ENCODE results near the gene TMEM182. TPM values are rescaled to one million over a fixed set of nuclear protein-coding genes. Genes with fewer than 3 reads are reported as not detected.
A peak's percentile ranks its signal among the peaks of the same experiment; 100 is the strongest.

The TMEM182 gene
- total and polyA plus RNA-seq, 9 of the 15 experiments (the other 6 are each of a cell fraction or from before 2014, with no cell fraction given) = 5.2 to 11.4 (median 7.5) TPM

GRCh38 chr2:102843764-102844443 is 82.1 kb downstream of the TMEM182 start:
- Histone ChIP-seq H3K27ac (ENCODE audit: extremely low read depth, low read depth, low read length) (no peak overlapping the region), H3K27me3 (ENCODE audit: control insufficient read depth in 2 of 2, insufficient read depth in 2 of 2, low read length in 2 of 2) (peaks cover 0 to 11% of the 10 kb centered on the region in 2 experiments; a peak in 2 of 5 replicates), H3K36me3 (ENCODE audit: control insufficient read depth, insufficient read depth, low read length) (no peaks in the 10 kb centered on the region), H3K9me1 (ENCODE audit: control insufficient read depth, insufficient read depth, low read length) (no peaks in the 10 kb centered on the region), H4K20me1 (replicated peaks; ENCODE audit: control insufficient read depth, insufficient read depth, low read length) (no peaks in the 10 kb centered on the region), H3K4me1 (replicated peaks in 1 of 2; ENCODE audit: control insufficient read depth in 2 of 2, insufficient read depth in 2 of 2, low read length in 2 of 2) (peaks cover 0 to 4% of the 10 kb centered on the region in 2 experiments; a peak in 2 of 5 replicates), H3K9me3 (replicated peaks; ENCODE audit: control insufficient read depth, insufficient read depth, low read depth, low read length) (no peaks in the 10 kb centered on the region), H3K4me2 (ENCODE audit: insufficient read depth, low read length) (no peak overlapping the region), H3K79me2 (ENCODE audit: control insufficient read depth, insufficient read depth, low read length) (no peaks in the 10 kb centered on the region), H2AFZ (ENCODE audit: low read depth, low read length) (no peak overlapping the region), H3K4me3 (no peak overlapping the region), H3K9ac (ENCODE audit: insufficient read depth in 1 of 2, low read depth in 2 of 2, low read length in 2 of 2) (no peak overlapping the region)
- DNase-seq (ENCODE audit: extremely low read depth in 1 of 4, low spot score in 3 of 4) (no peak), ATAC-seq (no peak), FAIRE-seq (no peak)
- POLR2A ChIA-PET = no interaction called here
- WGBS (ENCODE audit: insufficient coverage, low coverage, missing lambda C conversion rate) = 2% methylated on average over 4 of the region's 4 CpGs
- TF ChIP-seq POLR2A (conservative IDR thresholded peaks at IDR 0.05) (no peak), CTBP1 (IDR thresholded peaks at IDR 0.05; ENCODE audit: borderline replicate concordance) (no peak), MEIS2 (IDR thresholded peaks at IDR 0.05; ENCODE audit: partially characterized antibody) (peak; percentile 40)
- no TSS peak for BruUV-seq (replicated peaks)
- in situ Hi-C loops (cut with MboI) (no loop called here), intact Hi-C loops (cut with micrococcal nuclease) (loop anchor here (10.0 kb wide), 1 partner anchor 131 kb away; no protein-coding TSS in a partner anchor)
- CTCF ChIA-PET (ENCODE audit: low intra/inter-chr PET ratio) = no interaction called here

DNA sequence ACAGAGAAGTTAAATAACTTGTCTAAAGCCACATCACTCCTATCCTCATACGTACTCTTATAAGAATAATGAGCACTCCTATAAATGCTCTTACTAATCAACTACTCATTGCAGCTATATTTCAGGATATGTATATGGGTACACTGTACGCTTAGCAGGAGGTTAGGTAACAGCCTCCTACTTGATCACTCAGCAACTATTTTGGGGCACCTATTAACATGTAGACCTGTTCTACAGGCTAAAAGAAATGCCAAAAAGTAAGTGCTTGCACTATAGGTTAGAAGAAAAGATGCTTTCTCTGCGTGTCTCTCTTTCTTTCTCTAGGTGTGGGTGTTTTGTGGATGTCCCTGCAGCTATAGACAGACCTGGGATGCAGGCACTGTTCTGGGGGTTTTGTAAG is 83.1 kb downstream of the TMEM182 start:
- Histone ChIP-seq H3K4me3 (no peak overlapping the region), H3K9ac (ENCODE audit: insufficient read depth in 1 of 2, low read depth in 2 of 2, low read length in 2 of 2) (no peak overlapping the region), H3K79me2 (ENCODE audit: control insufficient read depth, insufficient read depth, low read length) (no peaks in the 10 kb centered on the region), H3K9me1 (ENCODE audit: control insufficient read depth, insufficient read depth, low read length) (no peaks in the 10 kb centered on the region), H2AFZ (ENCODE audit: low read depth, low read length) (no peak overlapping the region), H3K27me3 (ENCODE audit: control insufficient read depth in 2 of 2, insufficient read depth in 2 of 2, low read length in 2 of 2) (peaks cover 0 to 11% of the 10 kb centered on the region in 2 experiments; a peak in 2 of 5 replicates), H4K20me1 (replicated peaks; ENCODE audit: control insufficient read depth, insufficient read depth, low read length) (no peaks in the 10 kb centered on the region), H3K4me1 (replicated peaks in 1 of 2; ENCODE audit: control insufficient read depth in 2 of 2, insufficient read depth in 2 of 2, low read length in 2 of 2) (peaks cover 0 to 4% of the 10 kb centered on the region in 2 experiments; a peak in 2 of 5 replicates), H3K4me2 (ENCODE audit: insufficient read depth, low read length) (no peak overlapping the region), H3K9me3 (replicated peaks; ENCODE audit: control insufficient read depth, insufficient read depth, low read depth, low read length) (no peaks in the 10 kb centered on the region), H3K36me3 (ENCODE audit: control insufficient read depth, insufficient read depth, low read length) (no peaks in the 10 kb centered on the region), H3K27ac (ENCODE audit: extremely low read depth, low read depth, low read length) (no peak overlapping the region)
- no peak for TF ChIP-seq ZNF146 (CRISPR knock-in tag; IDR thresholded peaks at IDR 0.05; ENCODE audit: unreplicated experiment)
- in situ Hi-C loops (cut with MboI) (no loop called here), intact Hi-C loops (cut with micrococcal nuclease) (loop anchor here (10.0 kb wide), 1 partner anchor 130 kb away; no protein-coding TSS in a partner anchor)
- ChIA-PET CTCF (ENCODE audit: low intra/inter-chr PET ratio) (no interaction called here), POLR2A (no interaction called here)
- 8% methylated on average over 3 of the region's 3 CpGs for WGBS (ENCODE audit: insufficient coverage, low coverage, missing lambda C conversion rate)
- ATAC-seq (no peak), FAIRE-seq (no peak), DNase-seq (ENCODE audit: extremely low read depth in 1 of 4, low spot score in 3 of 4) (no peak)
- no TSS peak for BruUV-seq (replicated peaks)

All from K562 (cell line).